OCI-LY1 (cell line): ENCODE data around the gene RAP1B.
A peak's percentile ranks its signal among the peaks of the same experiment; 100 is the strongest.

ENCODE experiments used
- H2AFZ ChIP-seq: fragments of 200-600 bp; sonication (generic), shearing (Covaris generic); 2 replicates; pipeline ENCODE4 v1.6.0; 2014; ENCODE audit warnings: antibody characterized with exemption, mild to moderate bottlenecking, low read length
- H3F3A ChIP-seq: fragments of 200-600 bp; sonication (generic), shearing (Covaris generic); 2 replicates; pipeline ENCODE4 v1.6.0; 2014; ENCODE audit warnings: mild to moderate bottlenecking, antibody characterized with exemption, low read length, moderate library complexity; ENCODE audit not compliant: insufficient read depth
- H3K27ac ChIP-seq: fragments of 200-600 bp; sonication (generic); 2 replicates; pipeline ENCODE4 v1.5.1; 2014; ENCODE audit warnings: low read length, mixed run types, mild to moderate bottlenecking, low read depth; ENCODE audit not compliant: poor library complexity, severe bottlenecking
- H3K27me3 ChIP-seq: fragments of 200-600 bp; sonication (generic); 2 replicates; pipeline ENCODE4 v1.6.0; 2014; ENCODE audit warnings: antibody characterized with exemption, mild to moderate bottlenecking, low read length, moderate library complexity; ENCODE audit not compliant: insufficient read depth
- H3K36me3 ChIP-seq: fragments of 200-600 bp; sonication (generic); 2 replicates; pipeline ENCODE4 v1.6.1; 2014; ENCODE audit warnings: mild to moderate bottlenecking, antibody characterized with exemption, low read length, moderate library complexity, mixed read lengths; ENCODE audit not compliant: insufficient read depth
- H3K4me1 ChIP-seq: fragments of 200-600 bp; sonication (generic); 2 replicates; pipeline ENCODE4 v1.5.1; 2014; ENCODE audit warnings: mild to moderate bottlenecking, low read length, moderate library complexity; ENCODE audit not compliant: insufficient read depth, severe bottlenecking
- H3K4me2 ChIP-seq: fragments of 200-600 bp; sonication (generic), shearing (Covaris generic); 2 replicates; pipeline ENCODE4 v1.6.1; 2014; ENCODE audit warnings: low read length
- H3K4me3 ChIP-seq: fragments of 200-600 bp; sonication (generic); 2 replicates; pipeline ENCODE4 v1.5.1; 2014; ENCODE audit warnings: low read length, low read depth, mild to moderate bottlenecking, mixed read lengths; ENCODE audit not compliant: poor library complexity, severe bottlenecking
- H3K79me2 ChIP-seq: fragments of 200-600 bp; shearing (Covaris generic); 2 replicates; pipeline ENCODE4 v1.6.1; 2016; ENCODE audit warnings: mixed run types, low read length, mixed read lengths; ENCODE audit not compliant: insufficient read depth
- H3K9ac ChIP-seq: fragments of 200-600 bp; sonication (generic), shearing (Covaris generic); 2 replicates; pipeline ENCODE4 v1.6.1; 2014; ENCODE audit warnings: mild to moderate bottlenecking, low read length, mixed read lengths
- H3K9me2 ChIP-seq: fragments of 200-600 bp; sonication (generic), shearing (Covaris generic); 2 replicates; pipeline ENCODE4 v1.6.1; 2014; ENCODE audit warnings: low read depth, mild to moderate bottlenecking, low read length, mixed read lengths
- H3K9me3 ChIP-seq: fragments of 200-600 bp; shearing (Covaris generic); 2 replicates; pipeline ENCODE4 v1.6.1; 2014; ENCODE audit warnings: low read length, mixed read lengths
- H4K20me1 ChIP-seq: fragments of 200-600 bp; sonication (generic), shearing (Covaris generic); 2 replicates; pipeline ENCODE4 v1.6.0; 2016; ENCODE audit warnings: mild to moderate bottlenecking, low read length; ENCODE audit not compliant: insufficient read depth
- CTCF ChIP-seq: fragments of 200-600 bp; sonication (generic), shearing (Covaris generic); IDR thresholded peaks from 2 replicates; pipeline ENCODE4 v1.5.1; 2017; ENCODE audit warnings: mild to moderate bottlenecking, antibody characterized with exemption, low read length, moderate library complexity, mixed read lengths
- EZH2 ChIP-seq: fragments of 200-600 bp; sonication (generic), shearing (Covaris generic); IDR thresholded peaks from 2 replicates; pipeline ENCODE4 v1.8.0; 2017; ENCODE audit warnings: borderline replicate concordance, mixed run types, mild to moderate bottlenecking, antibody characterized with exemption, low read length, moderate library complexity, mixed read lengths

RAP1B gene

DNA sequence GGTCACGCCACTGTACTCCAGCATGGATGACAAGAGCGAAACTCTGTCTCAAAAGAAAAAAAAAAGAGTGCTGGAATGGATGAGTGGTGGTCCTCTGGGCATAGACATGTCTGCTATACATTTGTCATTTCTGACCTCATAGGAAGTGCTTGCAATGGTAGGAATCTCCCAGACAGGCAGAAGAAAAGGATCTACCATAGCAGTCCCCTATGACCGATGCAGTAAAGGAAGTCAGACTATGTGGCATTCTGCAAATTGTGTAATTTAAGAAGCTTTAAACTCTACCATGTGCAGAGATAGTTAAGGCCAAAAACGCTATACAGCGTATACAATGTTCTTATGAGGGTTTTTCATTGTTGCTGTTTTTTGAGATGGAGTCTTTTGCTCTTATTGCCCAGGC lies 24.7 kb upstream of the RAP1B start:
- TF ChIP-seq EZH2 (no peak), CTCF (no peak)
- no peaks in the 10 kb centered on the region for H3K9me3 ChIP-seq
- H3K9me2 ChIP-seq: no peaks in the 10 kb centered on the region
- no peaks in the 10 kb centered on the region for H3K4me1 ChIP-seq
- no peak overlapping the region for H2AFZ ChIP-seq
- H3K4me3 ChIP-seq: no peak overlapping the region
- H3K36me3 ChIP-seq: no peaks in the 10 kb centered on the region
- H3K9ac ChIP-seq: no peak overlapping the region
- H3F3A ChIP-seq: no peaks in the 10 kb centered on the region
- H3K4me2 ChIP-seq: no peak overlapping the region
- H3K79me2 ChIP-seq: no peaks in the 10 kb centered on the region
- H3K27ac ChIP-seq: no peak overlapping the region
- no peaks in the 10 kb centered on the region for H3K27me3 ChIP-seq
- H4K20me1 ChIP-seq: no peaks in the 10 kb centered on the region

GRCh38 chr12:68587448-68587873 lies 23.2 kb upstream of the RAP1B start:
- Histone ChIP-seq H3F3A (no peaks in the 10 kb centered on the region), H3K4me2 (no peak overlapping the region), H3K4me3 (no peak overlapping the region), H3K27me3 (no peaks in the 10 kb centered on the region), H4K20me1 (no peaks in the 10 kb centered on the region), H3K27ac (no peak overlapping the region), H3K36me3 (no peaks in the 10 kb centered on the region), H3K4me1 (peaks cover 11% of the 10 kb centered on the region), H3K9ac (no peak overlapping the region), H3K9me2 (no peaks in the 10 kb centered on the region), H2AFZ (no peak overlapping the region), H3K79me2 (no peaks in the 10 kb centered on the region), H3K9me3 (no peaks in the 10 kb centered on the region)
- no peak for TF ChIP-seq EZH2

DNA sequence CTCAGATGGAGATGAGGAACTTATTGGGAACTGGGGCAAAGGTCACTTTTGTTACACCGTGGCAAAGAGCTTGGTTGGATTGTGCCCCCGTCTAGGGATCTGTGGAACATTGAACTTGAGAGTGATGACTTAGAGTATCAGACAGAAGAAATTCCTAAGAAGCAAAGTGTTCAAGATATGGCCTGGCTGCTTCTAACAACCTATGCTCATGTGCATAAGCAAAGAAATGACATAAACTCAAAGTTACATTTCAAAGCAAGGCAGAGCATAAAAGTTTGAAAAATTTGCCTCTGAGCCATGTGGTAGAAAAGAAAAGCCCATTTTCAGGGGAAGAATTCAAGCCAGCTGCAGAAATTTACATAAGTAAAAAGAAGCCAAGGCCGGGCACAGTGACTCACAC lies 21.5 kb upstream of the RAP1B start:
- H3K27ac ChIP-seq: no peak overlapping the region
- H3K4me3 ChIP-seq: no peak overlapping the region
- H3K4me1 ChIP-seq: peaks cover 12% of the 10 kb centered on the region
- H3K9me3 ChIP-seq: no peaks in the 10 kb centered on the region
- no peak for TF ChIP-seq CTCF
- TF ChIP-seq EZH2: no peak
- H3K36me3 ChIP-seq: no peaks in the 10 kb centered on the region
- no peak overlapping the region for H2AFZ ChIP-seq
- H3K79me2 ChIP-seq: no peaks in the 10 kb centered on the region
- no peaks in the 10 kb centered on the region for H4K20me1 ChIP-seq
- H3F3A ChIP-seq: no peaks in the 10 kb centered on the region
- no peaks in the 10 kb centered on the region for H3K9me2 ChIP-seq
- no peaks in the 10 kb centered on the region; the same call in 1 of the 2 replicates for H3K27me3 ChIP-seq
- no peak overlapping the region for H3K4me2 ChIP-seq
- H3K9ac ChIP-seq: no peak overlapping the region

GRCh38 chr12:68591734-68592418 lies 18.8 kb upstream of the RAP1B start:
- H3K27ac ChIP-seq: no peak overlapping the region

More at GRCh38 chr12:68591734-68592418, 18.8 kb upstream of the RAP1B start:
- no peaks in the 10 kb centered on the region; the same call in 1 of the 2 replicates for H3K27me3 ChIP-seq
- peak overlapping the region; percentile 13; the same call in 1 of the 2 replicates for H3K4me2 ChIP-seq
- no peak overlapping the region for H2AFZ ChIP-seq
- H3K4me3 ChIP-seq: no peak overlapping the region
- H3K9me2 ChIP-seq: no peaks in the 10 kb centered on the region
- no peaks in the 10 kb centered on the region for H3K79me2 ChIP-seq
- H3K9me3 ChIP-seq: no peaks in the 10 kb centered on the region
- H3K9ac ChIP-seq: no peak overlapping the region
- TF ChIP-seq CTCF (no peak), EZH2 (no peak)
- no peaks in the 10 kb centered on the region for H3F3A ChIP-seq
- H4K20me1 ChIP-seq: no peaks in the 10 kb centered on the region
- H3K36me3 ChIP-seq: no peaks in the 10 kb centered on the region
- H3K4me1 ChIP-seq: peaks cover 12% of the 10 kb centered on the region
